Activated T-helper 1 cell treated with anti-CD3 and anti-CD28 coated beads, Interleukin-12 subunit alpha, Interleukin-12 subunit beta, Interleukin-2, Interleukin-4 antibody, amounts not matched to agents 30 ng/mL and 10 ng/mL and 1 ng/mL, durations not matched to agents 14 hours and 24 hours and 36 hours (primary cell): ENCODE results near the gene FAM83F. TPM values are rescaled to one million over a fixed set of nuclear protein-coding genes. Genes with fewer than 3 reads are reported as not detected.

ENCODE experiments used
- DNase-seq: peaks from one replicate; pipeline ENCODE4 v3.0.0; 2021; ENCODE audit warnings: low spot score
- H3K27ac Mint-ChIP-seq: one replicate; pipeline ENCODE4 v1.8.0; 2021; ENCODE audit warnings: mild to moderate bottlenecking, mixed read lengths
- H3K27me3 Mint-ChIP-seq: one replicate; pipeline ENCODE4 v1.8.0; 2022; ENCODE audit warnings: mild to moderate bottlenecking, moderate library complexity, mixed read lengths; ENCODE audit not compliant: insufficient read depth
- H3K36me3 Mint-ChIP-seq: one replicate; pipeline ENCODE4 v1.8.0; 2021; ENCODE audit warnings: low read depth, mixed read lengths
- H3K4me1 Mint-ChIP-seq: one replicate; pipeline ENCODE4 v1.8.0; 2021; ENCODE audit warnings: low read depth, mixed read lengths
- H3K4me3 Mint-ChIP-seq: one replicate; pipeline ENCODE4 v1.8.0; 2021; ENCODE audit warnings: mild to moderate bottlenecking, moderate library complexity, mixed read lengths
- H3K9me3 Mint-ChIP-seq: one replicate; pipeline ENCODE4 v1.8.0; 2021; ENCODE audit warnings: mixed read lengths
- intact Hi-C: fragments of 100-400 bp; cut with micrococcal nuclease; formaldehyde crosslinking; loops from one replicate; pipeline ENCODE4 v1.15.1; 2024
- total RNA-seq: library from RNA; stranded (reverse); gene quantifications from 2 replicates; pipeline ENCODE4 v1.2.3, GENCODE V29; 2022

Gene FAM83F
- total RNA-seq, 1 donor from 2014 or later: 0.39 TPM

GRCh38 chr22:40042312-40042711 is 47.6 kb downstream of the FAM83F start:
- Mint-ChIP-seq H3K4me1 (peaks cover 17% of the 10 kb centered on the region), H3K27me3 (peaks cover 10% of the 10 kb centered on the region), H3K4me3 (no peak overlapping the region), H3K36me3 (no peaks in the 10 kb centered on the region), H3K27ac (no peak overlapping the region), H3K9me3 (no peaks in the 10 kb centered on the region)
- DNase-seq: no peak
- intact Hi-C loops: loop anchor here (10.0 kb wide), 1 partner anchor 592 kb away; the partner anchor contains the start of gene MRTFA

GRCh38 chr22:40043081-40043480 is 48.3 kb downstream of the FAM83F start:
- H3K27ac Mint-ChIP-seq: peak overlapping the region; percentile 40
- H3K9me3 Mint-ChIP-seq: no peaks in the 10 kb centered on the region
- DNase-seq: no peak
- peak overlapping the region; percentile 90 for H3K4me3 Mint-ChIP-seq
- H3K4me1 Mint-ChIP-seq: peaks cover 17% of the 10 kb centered on the region
- H3K27me3 Mint-ChIP-seq: peaks cover 7% of the 10 kb centered on the region
- intact Hi-C loops: loop anchor here (10.0 kb wide), 1 partner anchor 592 kb away; the partner anchor contains the start of gene MRTFA
- no peaks in the 10 kb centered on the region for H3K36me3 Mint-ChIP-seq

- H3K36me3 Mint-ChIP-seq: no peaks in the 10 kb centered on the region
- intact Hi-C loops: loop anchor here (1.0 to 10.0 kb wide), 8 partner anchors 12 to 724 kb away; partner anchors contain the start of genes ADSL, ATF4, MRTFA and RPL3
- DNase-seq: no peak
- H3K4me1 Mint-ChIP-seq: peaks cover 17% of the 10 kb centered on the region
- peak overlapping the region; percentile 100 for H3K27ac Mint-ChIP-seq
- H3K4me3 Mint-ChIP-seq: peak overlapping the region; percentile 90
- H3K27me3 Mint-ChIP-seq: peaks cover 3% of the 10 kb centered on the region
- no peaks in the 10 kb centered on the region for H3K9me3 Mint-ChIP-seq
These were observed 49.0 kb downstream of the FAM83F start for GRCh38 chr22:40043793-40044101.

GRCh38 chr22:40044102-40044869 is 49.5 kb downstream of the FAM83F start:
- DNase-seq: peak; percentile 98
- Mint-ChIP-seq H3K36me3 (no peaks in the 10 kb centered on the region), H3K4me3 (peak overlapping the region; percentile 90), H3K27me3 (peaks cover 3% of the 10 kb centered on the region), H3K27ac (peak overlapping the region; percentile 100), H3K9me3 (no peaks in the 10 kb centered on the region), H3K4me1 (peaks cover 17% of the 10 kb centered on the region)
- intact Hi-C loops: loop anchor here (1.0 to 10.0 kb wide), 8 partner anchors 11 to 725 kb away; partner anchors contain the start of genes ADSL, ATF4, MRTFA and RPL3

- Mint-ChIP-seq H3K4me3 (peak overlapping the region; percentile 90), H3K27ac (peak overlapping the region; percentile 100), H3K9me3 (no peaks in the 10 kb centered on the region), H3K36me3 (peaks cover under 1% of the 10 kb centered on the region), H3K27me3 (no peaks in the 10 kb centered on the region), H3K4me1 (peaks cover 19% of the 10 kb centered on the region)
- peak; percentile 65 for DNase-seq
- intact Hi-C loops: loop anchor here (1.0 to 10.0 kb wide), 8 partner anchors 10 to 726 kb away; partner anchors contain the start of genes ADSL, ATF4, MRTFA and RPL3
These were observed 50.4 kb downstream of the FAM83F start for GRCh38 chr22:40044870-40045834.

GRCh38 chr22:40046126-40046525 is 51.4 kb downstream of the FAM83F start:
- Mint-ChIP-seq H3K27me3 (no peaks in the 10 kb centered on the region), H3K4me1 (peaks cover 26% of the 10 kb centered on the region), H3K27ac (peak overlapping the region; percentile 66), H3K4me3 (peak overlapping the region; percentile 78), H3K36me3 (peaks cover 4% of the 10 kb centered on the region), H3K9me3 (no peaks in the 10 kb centered on the region)
- intact Hi-C loops: loop anchor here (10.0 kb wide), 1 partner anchor 589 kb away; the partner anchor contains the start of gene MRTFA
- no peak for DNase-seq

GRCh38 chr22:40050258-40050657 is 55.5 kb downstream of the FAM83F start:
- Mint-ChIP-seq H3K36me3 (peaks cover 4% of the 10 kb centered on the region), H3K9me3 (no peaks in the 10 kb centered on the region), H3K4me1 (peaks cover 37% of the 10 kb centered on the region), H3K27me3 (no peaks in the 10 kb centered on the region), H3K4me3 (no peak overlapping the region), H3K27ac (peak overlapping the region; percentile 15)
- no peak for DNase-seq
- intact Hi-C loops: loop anchor here (2.0 kb wide), 1 partner anchor 191 kb away; no protein-coding TSS in a partner anchor

- H3K27me3 Mint-ChIP-seq: no peaks in the 10 kb centered on the region
- no peak for DNase-seq
- H3K27ac Mint-ChIP-seq: no peak overlapping the region
- intact Hi-C loops: loop anchor here (2.0 kb wide), 1 partner anchor 189 kb away; no protein-coding TSS in a partner anchor
- H3K4me1 Mint-ChIP-seq: peaks cover 40% of the 10 kb centered on the region
- peaks cover 4% of the 10 kb centered on the region for H3K36me3 Mint-ChIP-seq
- no peaks in the 10 kb centered on the region for H3K9me3 Mint-ChIP-seq
- peak overlapping the region; percentile 19 for H3K4me3 Mint-ChIP-seq
These were observed 56.6 kb downstream of the FAM83F start for GRCh38 chr22:40051322-40051721.

GRCh38 chr22:40053460-40053859 is 58.7 kb downstream of the FAM83F start:
- H3K4me1 Mint-ChIP-seq: peaks cover 52% of the 10 kb centered on the region
- no peak for DNase-seq
- H3K27me3 Mint-ChIP-seq: no peaks in the 10 kb centered on the region
- intact Hi-C loops: no loop called here
- H3K9me3 Mint-ChIP-seq: no peaks in the 10 kb centered on the region
- no peak overlapping the region for H3K27ac Mint-ChIP-seq
- H3K4me3 Mint-ChIP-seq: no peak overlapping the region
- H3K36me3 Mint-ChIP-seq: peaks cover 4% of the 10 kb centered on the region

- H3K4me3 Mint-ChIP-seq: no peak overlapping the region
These were observed 59.7 kb downstream of the FAM83F start for GRCh38 chr22:40054486-40054885.

GRCh38 chr22:40055143-40055883 is 60.6 kb downstream of the FAM83F start:
- H3K36me3 Mint-ChIP-seq: peaks cover 2% of the 10 kb centered on the region
- peaks cover 54% of the 10 kb centered on the region for H3K4me1 Mint-ChIP-seq
- peak overlapping the region; percentile 64 for H3K4me3 Mint-ChIP-seq
- no peaks in the 10 kb centered on the region for H3K9me3 Mint-ChIP-seq
- no peaks in the 10 kb centered on the region for H3K27me3 Mint-ChIP-seq
- no peak for DNase-seq
- intact Hi-C loops: loop anchor here (1.0 to 5.0 kb wide), 3 partner anchors 11 to 122 kb away; partner anchors contain the start of gene TNRC6B
- peak overlapping the region; percentile 88 for H3K27ac Mint-ChIP-seq

More at GRCh38 chr22:40054486-40054885, 59.7 kb downstream of the FAM83F start:
- Mint-ChIP-seq H3K27me3 (no peaks in the 10 kb centered on the region), H3K9me3 (no peaks in the 10 kb centered on the region), H3K27ac (peak overlapping the region; percentile 88), H3K36me3 (peaks cover 4% of the 10 kb centered on the region), H3K4me1 (peaks cover 58% of the 10 kb centered on the region)
- no peak for DNase-seq
- intact Hi-C loops: no loop called here

GRCh38 chr22:40056154-40056553 is 61.4 kb downstream of the FAM83F start:
- H3K27ac Mint-ChIP-seq: peak overlapping the region; percentile 77
- peaks cover 48% of the 10 kb centered on the region for H3K4me1 Mint-ChIP-seq
- DNase-seq: no peak
- H3K9me3 Mint-ChIP-seq: no peaks in the 10 kb centered on the region
- H3K4me3 Mint-ChIP-seq: peak overlapping the region; percentile 15
- no peaks in the 10 kb centered on the region for H3K27me3 Mint-ChIP-seq
- no peaks in the 10 kb centered on the region for H3K36me3 Mint-ChIP-seq
- intact Hi-C loops: loop anchor here (5.0 kb wide), 1 partner anchor 36 kb away; no protein-coding TSS in a partner anchor
